Loucy (cell line): Measurements from ENCODE around the gene TUBB3.

Experiments used
- H2AFZ ChIP-seq: fragments of 200-600 bp; sonication (generic); 2 replicates; pipeline ENCODE4 v1.6.0; 2016; ENCODE audit warnings: antibody characterized with exemption, mild to moderate bottlenecking, low read length, moderate library complexity
- H3F3A ChIP-seq: fragments of 200-600 bp; 2 replicates; pipeline ENCODE4 v1.6.0; 2016; ENCODE audit warnings: antibody characterized with exemption, low read depth, mild to moderate bottlenecking
- H3K27me3 ChIP-seq: fragments of 200-600 bp; sonication (generic); 2 replicates; pipeline ENCODE4 v1.6.1; 2014; ENCODE audit warnings: low read length, mild to moderate bottlenecking; ENCODE audit not compliant: insufficient read depth, poor library complexity, severe bottlenecking
- H3K36me3 ChIP-seq: fragments of 200-600 bp; sonication (generic); 2 replicates; pipeline ENCODE4 v1.6.1; 2016; ENCODE audit warnings: low read length; ENCODE audit not compliant: insufficient read depth
- H3K4me1 ChIP-seq: fragments of 200-600 bp; sonication (generic); 2 replicates; pipeline ENCODE4 v1.5.1; 2014; ENCODE audit warnings: low read length, mild to moderate bottlenecking; ENCODE audit not compliant: insufficient read depth, poor library complexity, severe bottlenecking
- H3K4me2 ChIP-seq: fragments of 200-600 bp; sonication (generic); 2 replicates; pipeline ENCODE4 v1.6.0; 2014; ENCODE audit warnings: antibody characterized with exemption, low read length, low read depth, mild to moderate bottlenecking; ENCODE audit not compliant: poor library complexity, severe bottlenecking
- H3K4me3 ChIP-seq: fragments of 200-600 bp; sonication (generic); 2 replicates; pipeline ENCODE4 v1.5.1; 2014; ENCODE audit warnings: low read length, mild to moderate bottlenecking, mixed read lengths; ENCODE audit not compliant: poor library complexity, severe bottlenecking
- H3K79me2 ChIP-seq: fragments of 200-600 bp; sonication (generic); 2 replicates; pipeline ENCODE4 v1.6.1; 2014; ENCODE audit warnings: low read length; ENCODE audit not compliant: insufficient read depth
- H3K9ac ChIP-seq: fragments of 200-600 bp; sonication (generic); 2 replicates; pipeline ENCODE4 v1.6.0; 2014; ENCODE audit warnings: mild to moderate bottlenecking, low read depth, low read length, moderate library complexity; ENCODE audit not compliant: poor library complexity, severe bottlenecking
- H3K9me2 ChIP-seq: fragments of 200-600 bp; sonication (generic); replicated peaks from 2 replicates; pipeline ENCODE4 v1.6.1; 2016; ENCODE audit warnings: low read depth, low read length, mixed read lengths
- H3K9me3 ChIP-seq: fragments of 200-600 bp; sonication (generic); 2 replicates; pipeline ENCODE4 v1.6.1; 2014; ENCODE audit warnings: mild to moderate bottlenecking, antibody characterized with exemption, low read length, low read depth; ENCODE audit not compliant: insufficient read depth
- H4K20me1 ChIP-seq: fragments of 200-600 bp; sonication (generic); 2 replicates; pipeline ENCODE4 v1.6.0; 2014; ENCODE audit warnings: antibody characterized with exemption, low read length, mild to moderate bottlenecking; ENCODE audit not compliant: insufficient read depth, poor library complexity, severe bottlenecking
- EZH2phosphoT487 ChIP-seq: fragments of 200-600 bp; IDR thresholded peaks from 2 replicates; pipeline ENCODE4 v1.6.1; 2018; ENCODE audit warnings: antibody characterized with exemption, mild to moderate bottlenecking, moderate library complexity, borderline replicate concordance
- TF ChIP-seq, protein P1 (sequence below): fragments of 200-600 bp; sonication (generic); conservative IDR thresholded peaks from 2 replicates; pipeline ENCODE4 v1.5.1; 2014; ENCODE audit warnings: mild to moderate bottlenecking, antibody characterized with exemption, low read length

Gene TUBB3

DNA sequence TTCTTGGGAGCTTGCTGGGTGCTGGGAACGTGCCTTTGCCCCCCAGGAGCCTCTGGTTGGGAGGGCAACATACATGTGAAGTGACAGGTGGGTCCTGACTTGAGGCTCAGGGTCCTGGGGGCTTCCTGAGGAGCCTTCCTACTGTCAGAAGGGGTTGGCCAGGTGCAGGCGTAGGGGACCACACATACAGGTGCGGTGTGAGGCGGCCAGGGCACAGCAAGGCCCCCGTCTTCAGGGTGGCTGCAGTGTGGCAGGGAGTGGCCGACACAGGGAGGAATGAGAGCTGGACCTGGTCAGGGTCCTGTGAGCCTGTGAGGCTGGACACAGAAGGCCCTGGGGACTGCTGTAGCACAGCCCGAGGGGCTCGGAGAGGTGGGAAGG, 39.1 kb upstream of the TUBB3 start:
- Histone ChIP-seq H3K9me2 (no peaks in the 10 kb centered on the region), H3K36me3 (peaks cover 29% of the 10 kb centered on the region; the same call in 1 of the 2 replicates), H3K9ac (no peak overlapping the region), H2AFZ (no peak overlapping the region), H4K20me1 (no peaks in the 10 kb centered on the region), H3K79me2 (peaks cover 5% of the 10 kb centered on the region; the same call in 1 of the 2 replicates), H3K4me1 (no peaks in the 10 kb centered on the region), H3K4me3 (no peak overlapping the region), H3K27me3 (no peaks in the 10 kb centered on the region), H3K9me3 (no peaks in the 10 kb centered on the region), H3K4me2 (no peak overlapping the region), H3F3A (no peaks in the 10 kb centered on the region)
- no peak for TF ChIP-seq EZH2phosphoT487

DNA sequence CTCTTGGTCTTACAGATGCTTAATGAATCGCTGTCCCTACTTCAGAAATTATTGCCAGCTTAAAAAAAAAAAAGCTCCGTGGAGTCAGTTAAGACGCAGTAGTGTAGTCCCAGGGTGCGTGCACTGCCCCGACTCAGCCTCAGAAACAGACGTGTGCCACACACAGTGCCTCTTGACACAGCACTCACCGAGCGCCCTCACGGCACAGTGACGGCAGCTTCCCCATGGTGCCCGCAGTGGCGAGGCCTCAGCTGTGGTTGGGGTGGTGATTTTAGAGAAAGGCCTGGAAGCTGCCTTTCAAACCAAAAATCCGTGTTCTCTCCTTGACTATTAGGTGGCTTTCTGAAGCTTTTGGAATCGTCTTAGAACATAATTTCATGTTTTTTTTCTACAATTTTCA, 35.9 kb upstream of the TUBB3 start:
- H3K4me3 ChIP-seq = no peak overlapping the region
- H3K4me2 ChIP-seq = no peak overlapping the region
- H3K27me3 ChIP-seq = no peaks in the 10 kb centered on the region
- no peaks in the 10 kb centered on the region for H3K9me3 ChIP-seq
- no peaks in the 10 kb centered on the region for H3F3A ChIP-seq
- H3K9ac ChIP-seq = no peak overlapping the region
- no peaks in the 10 kb centered on the region for H3K79me2 ChIP-seq
- no peak overlapping the region for H2AFZ ChIP-seq
- no peaks in the 10 kb centered on the region for H3K9me2 ChIP-seq
- TF ChIP-seq, protein P1, sequence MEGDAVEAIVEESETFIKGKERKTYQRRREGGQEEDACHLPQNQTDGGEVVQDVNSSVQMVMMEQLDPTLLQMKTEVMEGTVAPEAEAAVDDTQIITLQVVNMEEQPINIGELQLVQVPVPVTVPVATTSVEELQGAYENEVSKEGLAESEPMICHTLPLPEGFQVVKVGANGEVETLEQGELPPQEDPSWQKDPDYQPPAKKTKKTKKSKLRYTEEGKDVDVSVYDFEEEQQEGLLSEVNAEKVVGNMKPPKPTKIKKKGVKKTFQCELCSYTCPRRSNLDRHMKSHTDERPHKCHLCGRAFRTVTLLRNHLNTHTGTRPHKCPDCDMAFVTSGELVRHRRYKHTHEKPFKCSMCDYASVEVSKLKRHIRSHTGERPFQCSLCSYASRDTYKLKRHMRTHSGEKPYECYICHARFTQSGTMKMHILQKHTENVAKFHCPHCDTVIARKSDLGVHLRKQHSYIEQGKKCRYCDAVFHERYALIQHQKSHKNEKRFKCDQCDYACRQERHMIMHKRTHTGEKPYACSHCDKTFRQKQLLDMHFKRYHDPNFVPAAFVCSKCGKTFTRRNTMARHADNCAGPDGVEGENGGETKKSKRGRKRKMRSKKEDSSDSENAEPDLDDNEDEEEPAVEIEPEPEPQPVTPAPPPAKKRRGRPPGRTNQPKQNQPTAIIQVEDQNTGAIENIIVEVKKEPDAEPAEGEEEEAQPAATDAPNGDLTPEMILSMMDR = no peak
- TF ChIP-seq EZH2phosphoT487 = no peak
- H4K20me1 ChIP-seq = no peaks in the 10 kb centered on the region
- H3K36me3 ChIP-seq = peaks cover 29% of the 10 kb centered on the region; the same call in 1 of the 2 replicates
- no peaks in the 10 kb centered on the region for H3K4me1 ChIP-seq

DNA sequence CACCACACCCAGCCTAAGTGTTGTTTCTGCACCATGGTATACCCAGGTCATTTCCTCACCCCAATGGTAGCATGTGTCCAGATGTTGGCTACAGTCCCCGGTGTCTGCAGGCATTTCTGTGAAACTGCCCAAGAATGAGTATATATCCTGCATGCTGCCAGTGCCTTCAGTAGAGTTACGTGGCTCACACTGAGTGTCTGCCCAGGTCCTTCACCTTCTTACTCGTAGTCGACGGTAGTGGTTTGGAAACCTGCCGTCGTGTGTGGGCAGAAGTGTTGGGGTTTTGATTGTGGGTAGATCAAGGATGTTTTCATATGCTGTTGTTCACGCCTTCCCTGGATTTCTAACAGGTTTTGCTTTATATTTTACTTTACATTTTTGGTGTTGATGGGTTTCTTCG, 32.9 kb upstream of the TUBB3 start:
- H3K27me3 ChIP-seq = no peaks in the 10 kb centered on the region
- no peak overlapping the region for H3K4me2 ChIP-seq
- H2AFZ ChIP-seq = no peak overlapping the region
- H3K9me3 ChIP-seq = no peaks in the 10 kb centered on the region
- H3K79me2 ChIP-seq = no peaks in the 10 kb centered on the region
- H3K9ac ChIP-seq = no peak overlapping the region
- no peak overlapping the region for H3K4me3 ChIP-seq
- no peaks in the 10 kb centered on the region for H4K20me1 ChIP-seq
- H3K36me3 ChIP-seq = peaks cover 13% of the 10 kb centered on the region; the same call in 1 of the 2 replicates
- TF ChIP-seq EZH2phosphoT487 = no peak
- TF ChIP-seq, protein P1 = no peak
- H3K4me1 ChIP-seq = no peaks in the 10 kb centered on the region
- H3F3A ChIP-seq = no peaks in the 10 kb centered on the region
- H3K9me2 ChIP-seq = no peaks in the 10 kb centered on the region

DNA sequence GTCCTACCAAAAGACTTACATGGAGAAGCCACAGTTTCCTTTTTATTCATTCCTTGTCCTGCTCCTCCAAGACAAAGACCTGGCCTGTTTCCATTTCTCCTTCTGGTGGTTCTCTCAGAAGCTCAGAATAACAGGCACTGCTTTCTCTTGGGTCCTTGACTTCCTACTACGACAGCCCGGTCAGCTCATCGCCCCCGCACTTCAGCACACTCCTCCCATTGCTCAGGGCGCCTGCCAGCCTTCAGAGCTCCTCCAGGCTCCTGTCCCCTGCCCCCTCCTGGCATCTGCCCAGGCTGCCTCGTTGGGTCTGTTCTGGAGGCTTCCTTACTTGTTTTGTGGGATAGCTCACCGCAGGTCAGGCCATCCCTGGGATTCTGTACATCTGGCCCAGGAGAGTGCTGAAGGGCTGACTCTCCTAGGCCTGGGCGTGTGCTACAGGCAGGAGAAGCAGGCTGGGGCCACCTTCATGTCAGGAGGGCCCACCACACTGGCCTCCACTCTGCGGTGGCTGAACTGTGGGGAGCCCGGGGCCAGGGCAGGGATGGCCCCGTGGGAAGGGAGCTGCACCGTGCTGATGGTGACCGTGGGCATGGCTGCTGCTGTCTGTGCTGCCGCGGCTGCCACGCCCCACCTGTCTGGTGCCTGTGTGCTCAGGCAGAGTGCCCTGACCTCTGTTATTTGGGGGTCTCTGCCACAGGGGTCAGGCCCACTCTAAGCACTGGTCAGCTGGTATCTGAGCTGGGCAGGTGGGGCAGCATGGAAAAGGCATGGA, 32.1 kb upstream of the TUBB3 start:
- peaks cover 18% of the 10 kb centered on the region; the same call in 1 of the 2 replicates for H3K36me3 ChIP-seq
- H3K4me3 ChIP-seq = no peak overlapping the region
- H3K4me1 ChIP-seq = no peaks in the 10 kb centered on the region
- no peaks in the 10 kb centered on the region for H4K20me1 ChIP-seq
- H3K27me3 ChIP-seq = no peaks in the 10 kb centered on the region
- H3K9me3 ChIP-seq = no peaks in the 10 kb centered on the region
- H3K79me2 ChIP-seq = no peaks in the 10 kb centered on the region
- H2AFZ ChIP-seq = no peak overlapping the region
- H3K4me2 ChIP-seq = no peak overlapping the region
- TF ChIP-seq, protein P1 = no peak
- no peak for TF ChIP-seq EZH2phosphoT487
- no peaks in the 10 kb centered on the region for H3K9me2 ChIP-seq
- no peak overlapping the region for H3K9ac ChIP-seq
- H3F3A ChIP-seq = no peaks in the 10 kb centered on the region
